CD4-positive, alpha-beta T cell (primary cell): ENCODE measurements around the gene DGKB. TPM values are rescaled to one million over a fixed set of nuclear protein-coding genes. Genes with fewer than 3 reads are reported as not detected.

Experiments
- ATAC-seq: fragments of 200-7000 bp; cut with Tn5 transposase; one replicate; pipeline ENCODE4 v1.10.0; 2022; ENCODE audit warnings: mild to moderate bottlenecking; ENCODE audit not compliant: poor library complexity
- CTCF ChIA-PET: fragments of 350-600 bp; sonication (Branson Sonifier 250); formaldehyde crosslinking; loops from one replicate; lab custom pipeline; 2021; ENCODE audit warnings: antibody characterized with exemption, inconsistent platforms; lab: Charles Lee
- POLR2A ChIA-PET: fragments of 350-600 bp; sonication (Branson Sonifier 250); formaldehyde crosslinking; loops from one replicate; lab custom pipeline; 2021; ENCODE audit warnings: antibody characterized with exemption, inconsistent platforms; lab: Charles Lee
- DNase-seq, 14 experiments: peaks; one replicate each; pipeline ENCODE4 v3.0.0-alpha.2; 2013 to 2020; ENCODE audit warnings: mixed read lengths in 2 of 14
- H3K27ac ChIP-seq, 2 donors: one replicate each; pipeline versions ENCODE4 v1.5.1 to v1.7.0; 2013; ENCODE audit warnings: low read length in 2 of 2, low read depth in 1 of 2, mild to moderate bottlenecking in 1 of 2
- H3K27me3 ChIP-seq, 2 experiments: 1 replicate in 1 of 2; 2 replicates in 1 of 2; pipeline versions ENCODE4 v1.6.1 to v1.7.0; 2013; ENCODE audit warnings: low read length in 2 of 2, control low read depth in 1 of 2, mild to moderate bottlenecking in 1 of 2, moderate library complexity in 1 of 2; ENCODE audit not compliant: insufficient read depth in 2 of 2, control insufficient read depth in 1 of 2
- H3K36me3 ChIP-seq: one replicate; pipeline ENCODE4 v1.6.1; 2013; ENCODE audit warnings: low read length, control low read depth; ENCODE audit not compliant: insufficient read depth
- H3K4me1 ChIP-seq: one replicate; pipeline ENCODE4 v1.6.1; 2013; ENCODE audit warnings: low read length, control low read depth; ENCODE audit not compliant: insufficient read depth
- H3K4me3 ChIP-seq: one replicate; pipeline ENCODE4 v1.5.1; 2013; ENCODE audit warnings: mild to moderate bottlenecking, low read length, moderate library complexity
- H3K9me3 ChIP-seq, 2 experiments: 1 replicate in 1 of 2; 2 replicates in 1 of 2; pipeline versions ENCODE4 v1.6.1 to v1.7.0; 2013; ENCODE audit warnings: low read length in 2 of 2, mild to moderate bottlenecking in 2 of 2, control low read depth in 1 of 2, moderate library complexity in 1 of 2; ENCODE audit not compliant: control insufficient read depth in 1 of 2, insufficient read depth in 1 of 2
- H3K27ac Mint-ChIP-seq: one replicate; pipeline ENCODE4 v1.8.0; 2020; ENCODE audit warnings: mixed read lengths
- H3K27me3 Mint-ChIP-seq: one replicate; pipeline ENCODE4 v1.8.0; 2021; ENCODE audit warnings: mixed read lengths
- H3K36me3 Mint-ChIP-seq: one replicate; pipeline ENCODE4 v1.8.0; 2021; ENCODE audit warnings: low read depth, mixed read lengths
- H3K4me1 Mint-ChIP-seq: one replicate; pipeline ENCODE4 v1.8.0; 2021; ENCODE audit warnings: low read depth, mixed read lengths
- H3K4me3 Mint-ChIP-seq: one replicate; pipeline ENCODE4 v1.8.0; 2020; ENCODE audit warnings: mild to moderate bottlenecking, mixed read lengths
- H3K9me3 Mint-ChIP-seq: one replicate; pipeline ENCODE4 v1.8.0; 2020; ENCODE audit warnings: mixed read lengths
- CTCF ChIP-seq: fragments of 200-600 bp; IDR thresholded peaks from one replicate; pipeline ENCODE4 v1.8.0; 2022; ENCODE audit warnings: antibody characterized with exemption, mild to moderate bottlenecking
- intact Hi-C, 2 experiments: fragments of 100-400 bp; cut with DNase I in 1 of 2; cut with micrococcal nuclease in 1 of 2; formaldehyde crosslinking; loops; one replicate each; pipeline versions ENCODE4 v1.15.1 to v1.9.0; 2023 to 2025; cut with DNase I, micrococcal nuclease
- total RNA-seq, 174 experiments: library from RNA in 2 of 174; stranded (reverse) in 2 of 174; gene quantifications; one replicate each; pipeline ENCODE4 v1.2.3 and lab custom pipeline; 2021 to 2026

The DGKB gene
- total RNA-seq, 2 experiments from 2014 or later: not detected

- POLR2A ChIA-PET: no interaction called here
- no peaks in the 10 kb centered on the region for H3K9me3 ChIP-seq
- DNase-seq (no peak), ATAC-seq (no peak)
- Mint-ChIP-seq H3K4me1 (no peaks in the 10 kb centered on the region), H3K9me3 (peaks cover 2% of the 10 kb centered on the region), H3K4me3 (no peak overlapping the region), H3K27me3 (no peaks in the 10 kb centered on the region), H3K36me3 (no peaks in the 10 kb centered on the region), H3K27ac (no peak overlapping the region)
- no peaks in the 10 kb centered on the region for H3K4me1 ChIP-seq
- intact Hi-C loops: no loop called here
- H3K4me3 ChIP-seq: no peak overlapping the region
- CTCF ChIA-PET: no interaction called here
- no peak overlapping the region for H3K27ac ChIP-seq
- TF ChIP-seq CTCF: no peak
- no peaks in the 10 kb centered on the region for H3K36me3 ChIP-seq
- H3K27me3 ChIP-seq: no peaks in the 10 kb centered on the region
Measured at GRCh38 chr7:14850039-14850438, 52.5 kb downstream of the DGKB start.

- H3K4me1 ChIP-seq: no peaks in the 10 kb centered on the region
- Mint-ChIP-seq H3K9me3 (no peaks in the 10 kb centered on the region), H3K4me3 (no peak overlapping the region), H3K27ac (no peak overlapping the region), H3K36me3 (no peaks in the 10 kb centered on the region), H3K27me3 (no peaks in the 10 kb centered on the region), H3K4me1 (no peaks in the 10 kb centered on the region)
- ATAC-seq (no peak), DNase-seq (no peak)
- no peak overlapping the region for H3K4me3 ChIP-seq
- POLR2A ChIA-PET: no interaction called here
- no peaks in the 10 kb centered on the region for H3K27me3 ChIP-seq
- intact Hi-C loops: no loop called here
- H3K36me3 ChIP-seq: no peaks in the 10 kb centered on the region
- no peak for TF ChIP-seq CTCF
- H3K9me3 ChIP-seq: no peaks in the 10 kb centered on the region
- CTCF ChIA-PET: no interaction called here
- H3K27ac ChIP-seq: no peak overlapping the region
Measured at GRCh38 chr7:14846405-14846804, 56.1 kb downstream of the DGKB start.

- H3K4me1 ChIP-seq: no peaks in the 10 kb centered on the region
- DNase-seq: no peak
Measured at GRCh38 chr7:14843755-14844154, 58.8 kb downstream of the DGKB start.

More at GRCh38 chr7:14843755-14844154, 58.8 kb downstream of the DGKB start:
- H3K36me3 Mint-ChIP-seq: no peaks in the 10 kb centered on the region
- no peak overlapping the region for H3K4me3 Mint-ChIP-seq
- intact Hi-C loops: no loop called here
- H3K27ac Mint-ChIP-seq: no peak overlapping the region
- Histone ChIP-seq H3K27me3 (no peaks in the 10 kb centered on the region), H3K9me3 (peaks cover 0 to 3% of the 10 kb centered on the region in 2 experiments), H3K4me3 (no peak overlapping the region), H3K36me3 (no peaks in the 10 kb centered on the region), H3K27ac (no peak overlapping the region)
- no peak for TF ChIP-seq CTCF
- peaks cover 4% of the 10 kb centered on the region for H3K9me3 Mint-ChIP-seq
- ATAC-seq: no peak
- no peaks in the 10 kb centered on the region for H3K27me3 Mint-ChIP-seq
- no peaks in the 10 kb centered on the region for H3K4me1 Mint-ChIP-seq
- POLR2A ChIA-PET: no interaction called here
- CTCF ChIA-PET: no interaction called here
